A549 treated with RU486 at 1 μM for 4 hours (cell line): ENCODE measurements around the gene TTYH1. TPM values are rescaled to one million over a fixed set of nuclear protein-coding genes. Genes with fewer than 3 reads are reported as not detected.

Experiments used
- total RNA-seq: library from RNA; stranded (reverse); fragments of 200-300 nt; extraction: Qiagen RNA extraction; gene quantifications from 5 replicates; pipeline ENCODE4 v1.2.3, GENCODE V29; 2022; ENCODE audit warnings: low read depth

TTYH1 gene
- 0.28 to 0.31 TPM in 2 of 5 replicates, not detected in the others for total RNA-seq

GRCh38 chr19:54415208-54415900 lies at the start of gene TTYH1:
Gene TTYH1, plus strand, starts transcription at chr19:54415464. Its CDS starts 89 bp downstream, at chr19:54415553.

GRCh38 chr19:54448774-54449700 lies 33.8 kb downstream of the TTYH1 start, which contains the start of gene LENG8:
Gene LENG8, plus strand, starts transcription at chr19:54449199. Its CDS starts 2,146 bp downstream, at chr19:54451345.

GRCh38 chr19:54463531-54464043 lies 48.3 kb downstream of the TTYH1 start, which contains the start of gene LENG9:
Gene LENG9, minus strand, starts transcription at chr19:54463778. Its CDS starts 252 bp downstream, at chr19:54463526.

GRCh38 chr19:54473071-54473891 lies 58.0 kb downstream of the TTYH1 start, which contains the start of gene CDC42EP5:
Gene CDC42EP5, minus strand, starts transcription at chr19:54473296. Its CDS starts 7,749 bp downstream, at chr19:54465547.

Other genes starting within 250 kb of the TTYH1 start
- gene TMC4, start 242.3 kb upstream of the TTYH1 start, total RNA-seq = 0.98 to 2.3 TPM (median 1.2 TPM) in 5 replicates
- 117 to 173 TPM (median 146 TPM) in 5 replicates for gene MBOAT7, start 225.9 kb upstream of the TTYH1 start, total RNA-seq
- 81.1 to 135 TPM (median 123 TPM) in 5 replicates for gene TSEN34, start 224.2 kb upstream of the TTYH1 start, total RNA-seq
- gene RPS9, start 214.6 kb upstream of the TTYH1 start, total RNA-seq = 2,109 to 2,638 TPM (median 2,211 TPM) in 5 replicates
- 0.16 to 0.28 TPM in 2 of 5 replicates, not detected in the others for gene LILRB3, start 192.5 kb upstream of the TTYH1 start, total RNA-seq
- not detected in 5 replicates for gene LILRA6, start 172.7 kb upstream of the TTYH1 start, total RNA-seq
- 0.02 TPM in 1 of 5 replicates, not detected in the others for gene LILRB5, start 158.2 kb upstream of the TTYH1 start, total RNA-seq
- 0.03 to 0.28 TPM in 2 of 5 replicates, not detected in the others for gene LILRB2, start 134.4 kb upstream of the TTYH1 start, total RNA-seq
- gene LILRA5, start 102.3 kb upstream of the TTYH1 start, total RNA-seq = not detected in 5 replicates
- not detected in 5 replicates for gene LILRA4, start 76.3 kb upstream of the TTYH1 start, total RNA-seq
- gene LAIR1, start 50.5 kb upstream of the TTYH1 start, total RNA-seq = not detected in 5 replicates
- 62.1 to 135 TPM (median 115 TPM) in 5 replicates for gene LENG8, start 33.7 kb downstream of the TTYH1 start, total RNA-seq
- gene LENG9, start 48.3 kb downstream of the TTYH1 start, total RNA-seq = 4.4 to 8.1 TPM (median 7.3 TPM) in 5 replicates
- 0.51 TPM in 1 of 5 replicates, not detected in the others for gene CDC42EP5, start 57.8 kb downstream of the TTYH1 start, total RNA-seq
- gene LAIR2, start 87.4 kb downstream of the TTYH1 start, total RNA-seq = not detected in 5 replicates
- not detected in 5 replicates for gene LILRA2, start 158.3 kb downstream of the TTYH1 start, total RNA-seq
- not detected in 5 replicates for gene LILRA1, start 178.2 kb downstream of the TTYH1 start, total RNA-seq
- 0.03 TPM in 1 of 5 replicates, not detected in the others for gene LILRB1, start 215.0 kb downstream of the TTYH1 start, total RNA-seq
- not detected in 5 replicates for gene LILRB4, start 247.5 kb downstream of the TTYH1 start, total RNA-seq